A549 (cell line): ENCODE measurements around the gene PRKX. TPM values are rescaled to one million over a fixed set of nuclear protein-coding genes. Genes with fewer than 3 reads are reported as not detected.

Source experiments
- ATAC-seq, 2 experiments: fragments of 200-7000 bp in 1 of 2; fragments of >200 bp in 1 of 2; cut with Nextera tagmentation in 1 of 2; cut with Tn5 transposase in 1 of 2; 3 replicates each; pipeline versions ENCODE4 v1.8.0 to v1.9.1; 2018 to 2020; ENCODE audit warnings: mild to moderate bottlenecking in 1 of 2, moderate library complexity in 1 of 2
- CTCF ChIA-PET: fragments of 300-600 bp; sonication (Branson Sonifier 250); formaldehyde crosslinking; extraction: SDS; loops from one replicate; lab custom pipeline; 2021; ENCODE audit warnings: antibody characterized with exemption, inconsistent platforms; lab: Yijun Ruan, JAX
- POLR2A ChIA-PET: fragments of 350-600 bp; formaldehyde crosslinking; extraction: SDS; loops from one replicate; lab custom pipeline; 2021; ENCODE audit warnings: antibody characterized with exemption, inconsistent platforms; lab: Yijun Ruan, JAX
- DNase-seq, 2 experiments: peaks; one replicate each; pipeline versions ENCODE4 v3.0.0 to v3.0.0-alpha.2; 2011 to 2016; ENCODE audit warnings: low read depth in 1 of 2, low spot score in 1 of 2
- FAIRE-seq: peaks from 2 replicates; lab custom pipeline; 2011; peaks lifted over from hg19 to GRCh38; lab: Jason Lieb, UNC
- H3K27ac ChIP-seq, 2 experiments: fragments of >200 bp; sonication (Bioruptor Twin); formaldehyde crosslinking; 3 replicates each; pipeline ENCODE4 v1.5.1; 2016 to 2017
- H3K4me1 ChIP-seq: fragments of >200 bp; sonication (Bioruptor Twin); formaldehyde crosslinking; 3 replicates; pipeline ENCODE4 v1.6.1; 2016
- H3K4me2 ChIP-seq: fragments of >200 bp; sonication (Bioruptor Twin); formaldehyde crosslinking; 3 replicates; pipeline ENCODE4 v1.6.1; 2016
- H3K4me3 ChIP-seq: fragments of >200 bp; sonication (Bioruptor Twin); formaldehyde crosslinking; 3 replicates; pipeline ENCODE4 v1.5.1; 2016
- H3K9me3 ChIP-seq: fragments of >200 bp; sonication (Bioruptor Twin); formaldehyde crosslinking; 3 replicates; pipeline ENCODE4 v1.6.1; 2016
- BHLHE40 ChIP-seq: IDR thresholded peaks from 2 replicates; pipeline ENCODE4 v1.6.1; 2012; ENCODE audit warnings: low read depth, low read length, inconsistent platforms
- CBX2 ChIP-seq: fragments of 200-600 bp; sonication (generic); IDR thresholded peaks from 2 replicates; pipeline ENCODE4 v1.6.1; 2016; ENCODE audit warnings: low read depth, mild to moderate bottlenecking, borderline replicate concordance
- CHD2 ChIP-seq: fragments of 150-350 bp; IDR thresholded peaks from 2 replicates; pipeline ENCODE4 v1.6.1; 2014; ENCODE audit warnings: low read length; ENCODE audit not compliant: partially characterized antibody
- ESRRA ChIP-seq: fragments of 150-350 bp; IDR thresholded peaks from 2 replicates; pipeline ENCODE4 v1.6.1; 2014; ENCODE audit warnings: mild to moderate bottlenecking, low read length, borderline replicate concordance
- FOSB ChIP-seq: fragments of 250-450 bp; sonication (Bioruptor Pico); IDR thresholded peaks from 2 replicates; pipeline ENCODE4 v1.5.0; 2020; ENCODE audit warnings: mild to moderate bottlenecking, moderate library complexity
- HDAC2 ChIP-seq: fragments of 200-600 bp; sonication (generic); IDR thresholded peaks from 2 replicates; pipeline ENCODE4 v1.6.1; 2016
- HEYL ChIP-seq: fragments of 250-450 bp; sonication (Bioruptor Pico); IDR thresholded peaks from 2 replicates; pipeline ENCODE4 v1.8.0; 2021; ENCODE audit warnings: mild to moderate bottlenecking, moderate library complexity
- HOXA7 ChIP-seq: fragments of 250-450 bp; sonication (Bioruptor Pico); IDR thresholded peaks from 2 replicates; pipeline ENCODE4 v1.5.0; 2020; ENCODE audit warnings: mild to moderate bottlenecking, moderate library complexity
- HOXB13 ChIP-seq: fragments of 250-450 bp; sonication (Bioruptor Pico); IDR thresholded peaks from 2 replicates; pipeline ENCODE4 v1.5.0; 2020; ENCODE audit warnings: low read depth, mild to moderate bottlenecking, moderate library complexity
- HOXB5 ChIP-seq: fragments of 250-450 bp; sonication (Bioruptor Pico); IDR thresholded peaks from 2 replicates; pipeline ENCODE4 v1.5.0; 2020; ENCODE audit warnings: mild to moderate bottlenecking, moderate library complexity
- KDM5A ChIP-seq: fragments of 200-600 bp; sonication (generic); IDR thresholded peaks from 2 replicates; pipeline ENCODE4 v1.6.1; 2016; ENCODE audit warnings: antibody characterized with exemption, mild to moderate bottlenecking
- MAZ ChIP-seq: fragments of 150-350 bp; IDR thresholded peaks from 2 replicates; pipeline ENCODE4 v1.6.1; 2014; ENCODE audit warnings: antibody characterized with exemption, low read depth, low read length, borderline replicate concordance
- MYC ChIP-seq: IDR thresholded peaks from 2 replicates; pipeline ENCODE4 v1.6.1; 2012; ENCODE audit warnings: mild to moderate bottlenecking, inconsistent platforms, low read length, improper control_type of control experiment, borderline replicate concordance
- NPAS2 ChIP-seq: fragments of 250-450 bp; sonication (Bioruptor Pico); IDR thresholded peaks from 2 replicates; pipeline ENCODE4 v1.8.0; 2022; ENCODE audit warnings: mild to moderate bottlenecking, moderate library complexity, borderline replicate concordance
- NR3C1 ChIP-seq: fragments of >200 bp; sonication (Bioruptor Twin); formaldehyde crosslinking; IDR thresholded peaks from 3 replicates; pipeline ENCODE4 v1.6.1; 2017
- POLR2A ChIP-seq: IDR thresholded peaks from 2 replicates; pipeline ENCODE4 v1.6.1; 2012; ENCODE audit warnings: mild to moderate bottlenecking, low read length
- POLR2AphosphoS2 ChIP-seq: conservative IDR thresholded peaks from 2 replicates; pipeline ENCODE4 v1.6.1; 2012; ENCODE audit warnings: low read length, improper control_type of control experiment, inconsistent platforms
- RARB ChIP-seq: fragments of 250-450 bp; sonication (Bioruptor Pico); IDR thresholded peaks from 2 replicates; pipeline ENCODE4 v1.8.0; 2021; ENCODE audit warnings: mild to moderate bottlenecking, moderate library complexity
- RNF2 ChIP-seq: fragments of 200-600 bp; sonication (generic); IDR thresholded peaks from 2 replicates; pipeline ENCODE4 v1.6.1; 2016; ENCODE audit warnings: low read depth, mild to moderate bottlenecking, antibody characterized with exemption, moderate library complexity, borderline replicate concordance
- SMC3 ChIP-seq: fragments of >200 bp; sonication (Bioruptor Twin); formaldehyde crosslinking; IDR thresholded peaks from 3 replicates; pipeline ENCODE4 v1.6.1; 2018; ENCODE audit warnings: inconsistent platforms
- TFCP2L1 ChIP-seq: fragments of 250-450 bp; sonication (Bioruptor Pico); IDR thresholded peaks from 2 replicates; pipeline ENCODE4 v1.5.0; 2021; ENCODE audit warnings: mild to moderate bottlenecking
- WGBS: methylation state at CpG from one replicate; pipeline ENCODE4 v1.1.6; 2017; ENCODE audit errors: missing lambda C conversion rate; 5-methylcytosine and 5-hydroxymethylcytosine counted together
- polyA plus RNA-seq, 4 experiments: library from polyadenylated mRNA; depleted of rRNA in 3 of 4; stranded (reverse); fragments of >200 nt; fragmentation: RNase III in 1 of 4; extraction: RNeasy Plus Mini Kit Qiagen cat#74134 plus additional on column Dnase treatment in 1 of 4; gene quantifications; 2 replicates in 3 of 4; 3 replicates in 1 of 4; pipeline ENCODE4 v1.2.3, GENCODE V29; 2011 to 2017
- TF ChIP-seq, protein P1 (sequence below): IDR thresholded peaks from 2 replicates; pipeline ENCODE4 v1.6.1; 2012
- TF ChIP-seq, protein P2 (sequence below): fragments of >200 bp; sonication (Bioruptor Twin); formaldehyde crosslinking; IDR thresholded peaks from 3 replicates; pipeline ENCODE4 v1.6.1; 2016
- TF ChIP-seq, protein P3 (sequence below): fragments of 150-350 bp; IDR thresholded peaks from 2 replicates; pipeline ENCODE4 v1.6.1; 2014; ENCODE audit warnings: low read depth, mild to moderate bottlenecking, low read length
- TF ChIP-seq, protein P4 (sequence below): IDR thresholded peaks from 2 replicates; pipeline ENCODE4 v1.6.1; 2012; ENCODE audit warnings: low read depth, borderline replicate concordance
- TF ChIP-seq, protein P5 (sequence below): fragments of 250-450 bp; sonication (Bioruptor Pico); IDR thresholded peaks from 2 replicates; pipeline ENCODE4 v1.5.0; 2020; ENCODE audit warnings: low read depth, mild to moderate bottlenecking, moderate library complexity
- TF ChIP-seq, protein P6 (sequence below): fragments of 200-600 bp; sonication (generic); IDR thresholded peaks from 2 replicates; pipeline ENCODE4 v1.6.1; 2016; ENCODE audit warnings: antibody characterized with exemption, mild to moderate bottlenecking, moderate library complexity

PRKX gene
- polyA plus RNA-seq, 2 of the 4 experiments (the other 2 are of a cell fraction) = 18.2 to 36.0 TPM

DNA sequence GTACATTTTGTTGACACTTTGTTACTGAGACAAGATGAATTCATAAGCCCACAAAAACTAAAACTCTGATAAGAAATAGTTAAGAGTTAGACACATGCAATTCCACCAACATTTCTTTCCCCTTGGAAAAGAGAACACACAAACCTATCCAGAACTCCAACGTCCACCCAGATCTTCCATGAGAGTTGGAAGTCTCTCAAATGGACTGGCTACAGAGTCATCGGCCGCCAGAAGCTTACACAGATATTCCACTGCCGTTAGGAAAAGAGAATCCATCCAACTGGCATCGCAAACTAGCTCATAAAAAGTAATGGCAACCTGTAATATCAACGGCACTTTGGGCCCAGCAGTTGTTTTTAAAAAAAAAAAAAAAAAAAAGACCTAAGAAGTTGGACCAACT is 114.7 kb downstream of the PRKX start:
- Histone ChIP-seq H3K4me3 (no peak overlapping the region), H3K9me3 (no peaks in the 10 kb centered on the region), H3K27ac (no peak overlapping the region), H3K4me2 (no peak overlapping the region), H3K4me1 (peaks cover 13% of the 10 kb centered on the region)
- TF ChIP-seq TFCP2L1 (no peak), HOXB5 (CRISPR knock-in tag) (no peak), CBX2 (no peak), CHD2 (no peak), SMC3 (no peak), HEYL (no peak), HOXB13 (CRISPR knock-in tag) (no peak)
- TF ChIP-seq, protein P1, sequence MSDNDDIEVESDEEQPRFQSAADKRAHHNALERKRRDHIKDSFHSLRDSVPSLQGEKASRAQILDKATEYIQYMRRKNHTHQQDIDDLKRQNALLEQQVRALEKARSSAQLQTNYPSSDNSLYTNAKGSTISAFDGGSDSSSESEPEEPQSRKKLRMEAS = no peak
- TF ChIP-seq, protein P2, sequence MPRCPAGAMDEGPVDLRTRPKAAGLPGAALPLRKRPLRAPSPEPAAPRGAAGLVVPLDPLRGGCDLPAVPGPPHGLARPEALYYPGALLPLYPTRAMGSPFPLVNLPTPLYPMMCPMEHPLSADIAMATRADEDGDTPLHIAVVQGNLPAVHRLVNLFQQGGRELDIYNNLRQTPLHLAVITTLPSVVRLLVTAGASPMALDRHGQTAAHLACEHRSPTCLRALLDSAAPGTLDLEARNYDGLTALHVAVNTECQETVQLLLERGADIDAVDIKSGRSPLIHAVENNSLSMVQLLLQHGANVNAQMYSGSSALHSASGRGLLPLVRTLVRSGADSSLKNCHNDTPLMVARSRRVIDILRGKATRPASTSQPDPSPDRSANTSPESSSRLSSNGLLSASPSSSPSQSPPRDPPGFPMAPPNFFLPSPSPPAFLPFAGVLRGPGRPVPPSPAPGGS = no peak
- no peak for ATAC-seq
- 85% methylated on average over 6 of the region's 6 CpGs for WGBS
- POLR2A ChIA-PET = no interaction called here
- DNase-seq = no peak
- FAIRE-seq = peak; percentile 28
- CTCF ChIA-PET = no interaction called here

DNA sequence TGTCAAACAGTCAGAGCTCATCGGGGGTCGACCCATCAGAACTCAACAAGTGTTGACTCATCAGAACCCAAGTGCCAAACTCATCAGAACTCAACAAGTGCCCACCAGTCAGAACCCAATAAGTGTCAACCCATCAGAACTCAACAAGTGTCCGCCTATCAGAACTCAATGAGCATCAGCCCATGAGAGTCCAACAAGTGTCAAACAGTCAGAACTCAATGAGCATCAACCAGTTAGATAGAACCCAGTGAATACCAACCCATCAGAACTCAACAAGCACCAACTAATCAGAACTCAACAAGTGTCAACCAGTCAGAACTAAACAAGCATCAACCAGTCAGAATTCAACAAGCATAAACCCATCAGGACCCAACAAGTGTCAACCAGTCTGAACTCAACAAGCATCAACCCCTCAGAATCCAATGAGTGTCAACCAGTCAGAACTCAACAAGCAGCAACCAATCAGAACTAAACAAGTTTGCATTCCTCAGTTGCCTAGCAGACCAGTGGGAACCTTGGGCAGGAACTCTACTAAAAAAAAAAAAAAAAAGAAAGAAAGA is 115.3 kb downstream of the PRKX start:
- no peak overlapping the region for H3K27ac ChIP-seq
- ATAC-seq (no peak), FAIRE-seq (no peak), DNase-seq (no peak)
- no peaks in the 10 kb centered on the region for H3K9me3 ChIP-seq
- WGBS = 68% methylated on average over 3 of the region's 3 CpGs
- ChIA-PET CTCF (interaction anchor here (0.6 kb wide), 1 partner anchor 39 kb away, joined by 3 read pairs; no protein-coding TSS in a partner anchor), POLR2A (no interaction called here)
- H3K4me1 ChIP-seq = peaks cover 7% of the 10 kb centered on the region
- TF ChIP-seq BHLHE40 (no peak), TFCP2L1 (no peak), HDAC2 (no peak), MAZ (no peak), ESRRA (no peak), MYC (no peak), CHD2 (no peak), RARB (CRISPR knock-in tag) (no peak), NPAS2 (no peak), POLR2A (no peak), NR3C1 (no peak), POLR2AphosphoS2 (no peak), KDM5A (no peak), HOXA7 (CRISPR knock-in tag) (no peak), FOSB (CRISPR knock-in tag) (no peak), RNF2 (no peak)
- TF ChIP-seq, protein P3, sequence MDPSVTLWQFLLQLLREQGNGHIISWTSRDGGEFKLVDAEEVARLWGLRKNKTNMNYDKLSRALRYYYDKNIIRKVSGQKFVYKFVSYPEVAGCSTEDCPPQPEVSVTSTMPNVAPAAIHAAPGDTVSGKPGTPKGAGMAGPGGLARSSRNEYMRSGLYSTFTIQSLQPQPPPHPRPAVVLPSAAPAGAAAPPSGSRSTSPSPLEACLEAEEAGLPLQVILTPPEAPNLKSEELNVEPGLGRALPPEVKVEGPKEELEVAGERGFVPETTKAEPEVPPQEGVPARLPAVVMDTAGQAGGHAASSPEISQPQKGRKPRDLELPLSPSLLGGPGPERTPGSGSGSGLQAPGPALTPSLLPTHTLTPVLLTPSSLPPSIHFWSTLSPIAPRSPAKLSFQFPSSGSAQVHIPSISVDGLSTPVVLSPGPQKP = no peak
- TF ChIP-seq, protein P4, sequence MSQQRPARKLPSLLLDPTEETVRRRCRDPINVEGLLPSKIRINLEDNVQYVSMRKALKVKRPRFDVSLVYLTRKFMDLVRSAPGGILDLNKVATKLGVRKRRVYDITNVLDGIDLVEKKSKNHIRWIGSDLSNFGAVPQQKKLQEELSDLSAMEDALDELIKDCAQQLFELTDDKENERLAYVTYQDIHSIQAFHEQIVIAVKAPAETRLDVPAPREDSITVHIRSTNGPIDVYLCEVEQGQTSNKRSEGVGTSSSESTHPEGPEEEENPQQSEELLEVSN = no peak
- TF ChIP-seq, protein P5, sequence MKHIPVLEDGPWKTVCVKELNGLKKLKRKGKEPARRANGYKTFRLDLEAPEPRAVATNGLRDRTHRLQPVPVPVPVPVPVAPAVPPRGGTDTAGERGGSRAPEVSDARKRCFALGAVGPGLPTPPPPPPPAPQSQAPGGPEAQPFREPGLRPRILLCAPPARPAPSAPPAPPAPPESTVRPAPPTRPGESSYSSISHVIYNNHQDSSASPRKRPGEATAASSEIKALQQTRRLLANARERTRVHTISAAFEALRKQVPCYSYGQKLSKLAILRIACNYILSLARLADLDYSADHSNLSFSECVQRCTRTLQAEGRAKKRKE (CRISPR knock-in tag) = no peak
- TF ChIP-seq, protein P6, sequence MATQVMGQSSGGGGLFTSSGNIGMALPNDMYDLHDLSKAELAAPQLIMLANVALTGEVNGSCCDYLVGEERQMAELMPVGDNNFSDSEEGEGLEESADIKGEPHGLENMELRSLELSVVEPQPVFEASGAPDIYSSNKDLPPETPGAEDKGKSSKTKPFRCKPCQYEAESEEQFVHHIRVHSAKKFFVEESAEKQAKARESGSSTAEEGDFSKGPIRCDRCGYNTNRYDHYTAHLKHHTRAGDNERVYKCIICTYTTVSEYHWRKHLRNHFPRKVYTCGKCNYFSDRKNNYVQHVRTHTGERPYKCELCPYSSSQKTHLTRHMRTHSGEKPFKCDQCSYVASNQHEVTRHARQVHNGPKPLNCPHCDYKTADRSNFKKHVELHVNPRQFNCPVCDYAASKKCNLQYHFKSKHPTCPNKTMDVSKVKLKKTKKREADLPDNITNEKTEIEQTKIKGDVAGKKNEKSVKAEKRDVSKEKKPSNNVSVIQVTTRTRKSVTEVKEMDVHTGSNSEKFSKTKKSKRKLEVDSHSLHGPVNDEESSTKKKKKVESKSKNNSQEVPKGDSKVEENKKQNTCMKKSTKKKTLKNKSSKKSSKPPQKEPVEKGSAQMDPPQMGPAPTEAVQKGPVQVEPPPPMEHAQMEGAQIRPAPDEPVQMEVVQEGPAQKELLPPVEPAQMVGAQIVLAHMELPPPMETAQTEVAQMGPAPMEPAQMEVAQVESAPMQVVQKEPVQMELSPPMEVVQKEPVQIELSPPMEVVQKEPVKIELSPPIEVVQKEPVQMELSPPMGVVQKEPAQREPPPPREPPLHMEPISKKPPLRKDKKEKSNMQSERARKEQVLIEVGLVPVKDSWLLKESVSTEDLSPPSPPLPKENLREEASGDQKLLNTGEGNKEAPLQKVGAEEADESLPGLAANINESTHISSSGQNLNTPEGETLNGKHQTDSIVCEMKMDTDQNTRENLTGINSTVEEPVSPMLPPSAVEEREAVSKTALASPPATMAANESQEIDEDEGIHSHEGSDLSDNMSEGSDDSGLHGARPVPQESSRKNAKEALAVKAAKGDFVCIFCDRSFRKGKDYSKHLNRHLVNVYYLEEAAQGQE = no peak
- H3K4me2 ChIP-seq = no peak overlapping the region
- H3K4me3 ChIP-seq = no peak overlapping the region
